HG03457 (cell line): ENCODE results near the gene ARHGEF33.

Experiments used
- ATAC-seq: cut with Tn5 transposase; IDR thresholded peaks from one replicate; pipeline ENCODE4 v1.9.1; 2021; ENCODE audit warnings: moderate number of reproducible peaks; ENCODE audit not compliant: unreplicated experiment

The ARHGEF33 gene

DNA sequence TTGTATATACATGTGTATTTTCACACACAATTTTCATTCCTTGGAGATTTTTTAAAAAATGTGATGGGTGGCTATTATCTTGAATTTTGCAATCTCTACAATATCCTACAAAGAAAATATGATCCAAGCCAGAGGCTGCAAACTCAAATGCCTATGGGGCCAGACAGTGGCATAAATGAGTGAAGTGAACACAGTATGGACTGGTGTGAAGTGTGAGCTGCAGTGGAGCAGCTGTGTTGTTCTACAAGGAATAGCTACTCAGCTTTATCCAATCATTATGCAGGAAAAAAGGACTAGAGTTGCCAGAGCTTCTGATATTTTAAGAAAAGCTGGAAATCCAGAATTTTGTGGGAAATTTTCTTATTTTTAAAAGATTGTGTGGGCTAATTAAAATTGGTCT is 62.1 kb downstream of the ARHGEF33 start:
- no peak for ATAC-seq

DNA sequence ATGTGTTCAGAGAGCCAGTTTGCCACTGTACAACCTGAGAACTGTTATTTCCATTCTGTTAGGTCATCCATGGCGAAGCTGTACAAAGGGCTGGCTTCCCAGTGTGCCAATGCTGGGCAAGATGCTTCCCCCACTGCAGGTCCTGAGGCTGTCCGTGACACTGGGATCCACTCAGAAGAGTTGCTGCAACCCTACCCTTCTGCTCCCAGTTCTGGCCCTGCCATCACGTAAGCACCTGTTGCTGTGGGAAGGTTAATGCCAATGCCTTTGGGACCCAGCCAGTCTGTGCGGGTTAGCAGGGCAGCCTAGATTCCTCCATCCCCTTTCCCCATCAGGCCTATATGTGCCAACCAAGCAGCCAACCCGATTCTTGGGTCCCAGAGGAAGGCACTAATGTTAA is 68.3 kb downstream of the ARHGEF33 start:
- no peak for ATAC-seq

- ATAC-seq: no peak
Observed at GRCh38 chr2:38959466-38959865, 69.8 kb downstream of the ARHGEF33 start.

DNA sequence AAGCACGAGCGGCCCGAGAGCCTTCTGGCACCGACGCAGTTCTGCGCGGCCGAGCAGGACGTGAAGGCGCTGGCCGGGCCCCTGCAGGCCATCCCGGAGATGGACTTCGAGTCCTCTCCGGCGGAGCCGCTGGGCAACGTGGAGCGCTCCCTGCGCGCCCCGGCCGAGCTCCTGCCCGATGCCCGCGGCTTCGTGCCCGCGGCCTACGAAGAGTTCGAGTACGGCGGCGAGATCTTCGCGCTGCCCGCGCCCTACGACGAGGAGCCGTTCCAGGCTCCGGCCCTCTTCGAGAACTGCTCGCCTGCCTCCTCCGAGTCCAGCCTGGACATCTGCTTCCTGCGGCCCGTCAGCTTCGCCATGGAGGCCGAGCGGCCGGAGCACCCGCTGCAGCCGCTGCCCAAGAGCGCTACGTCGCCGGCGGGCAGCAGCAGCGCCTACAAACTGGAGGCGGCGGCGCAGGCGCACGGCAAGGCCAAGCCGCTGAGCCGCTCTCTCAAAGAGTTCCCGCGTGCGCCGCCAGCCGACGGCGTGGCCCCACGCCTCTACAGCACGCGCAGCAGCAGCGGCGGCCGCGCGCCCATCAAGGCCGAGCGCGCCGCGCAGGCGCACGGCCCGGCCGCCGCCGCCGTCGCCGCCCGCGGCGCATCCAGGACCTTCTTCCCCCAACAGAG is 70.4 kb downstream of the ARHGEF33 start:
- peak; percentile 93 for ATAC-seq

DNA sequence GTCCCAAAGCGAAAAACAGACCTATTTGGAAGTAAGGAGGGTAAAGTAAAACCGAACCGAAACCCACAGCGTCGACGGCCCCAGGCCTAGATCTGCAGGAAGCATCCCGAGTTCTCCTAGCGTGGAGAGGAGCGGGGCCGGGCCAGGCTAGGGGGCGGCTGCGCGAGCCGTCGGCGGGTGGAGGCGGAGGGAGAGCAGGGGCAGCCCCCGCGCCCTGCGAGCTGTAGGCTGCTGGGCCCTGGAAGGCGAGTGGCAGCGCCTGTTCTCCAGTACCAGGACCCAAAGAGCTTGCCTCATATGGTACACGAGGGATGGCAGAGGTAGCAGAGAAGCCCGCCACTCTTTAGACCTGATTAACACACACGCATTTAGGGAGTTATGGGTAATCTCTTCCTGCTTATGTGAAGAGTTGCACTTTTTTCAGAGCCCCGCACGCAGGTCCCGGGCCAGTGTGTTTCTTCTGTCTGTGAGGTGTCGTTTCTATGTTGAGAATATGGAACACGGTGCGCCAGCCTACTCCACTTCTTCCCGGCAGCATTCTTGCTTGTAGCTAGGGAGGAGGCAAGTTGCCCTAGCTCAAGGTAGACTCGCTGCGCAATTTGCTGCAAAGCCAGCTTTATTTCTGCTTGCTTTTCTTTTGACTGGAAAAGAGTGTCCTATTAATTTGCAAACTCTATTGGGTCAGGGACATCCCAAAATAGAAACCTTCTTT is 71.1 kb downstream of the ARHGEF33 start:
- no peak for ATAC-seq

DNA sequence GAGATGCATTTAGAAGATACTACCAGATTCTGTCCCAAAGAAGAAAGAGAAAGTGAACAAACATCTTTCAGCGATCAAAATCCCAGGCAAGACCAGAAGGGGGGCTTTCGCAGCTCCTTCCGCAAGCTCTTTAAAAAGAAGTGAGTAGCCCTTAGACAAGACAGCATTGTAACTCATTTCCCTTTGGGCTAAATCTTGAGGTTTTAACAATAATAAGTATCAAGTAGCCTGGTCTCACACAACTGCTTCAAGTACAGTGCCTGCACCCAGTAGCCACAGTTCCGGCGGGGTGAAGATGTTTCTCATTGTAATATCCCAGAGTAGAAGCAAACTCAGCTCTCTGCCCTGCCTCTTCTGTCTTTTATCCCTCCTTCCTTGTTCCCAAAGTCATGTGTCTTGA is 76.3 kb downstream of the ARHGEF33 start:
- ATAC-seq: no peak

GRCh38 chr2:38966678-38967077 is 77.0 kb downstream of the ARHGEF33 start:
- no peak for ATAC-seq

GRCh38 chr2:38968021-38968420 is 78.3 kb downstream of the ARHGEF33 start:
- ATAC-seq: no peak

DNA sequence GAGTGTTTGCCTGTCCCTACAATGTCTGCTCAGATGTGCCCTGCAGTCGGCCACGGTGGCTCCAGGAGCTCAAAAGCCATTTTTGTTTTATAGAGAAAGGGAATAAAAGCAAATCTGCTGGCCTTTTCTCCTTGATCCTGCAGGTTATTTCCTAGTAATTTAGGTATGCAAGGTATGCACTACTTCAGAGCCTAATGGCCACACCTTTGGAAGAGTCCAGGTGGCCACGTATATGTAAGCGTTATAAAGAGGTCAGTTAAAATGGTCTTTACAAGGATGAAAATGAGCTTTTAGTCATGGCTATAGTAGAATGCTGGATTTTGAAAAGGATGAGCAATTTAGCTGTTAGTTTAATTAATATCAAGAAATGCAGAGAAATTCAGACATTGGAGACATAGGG is 81.7 kb downstream of the ARHGEF33 start:
- ATAC-seq: no peak

- ATAC-seq: no peak
Observed at GRCh38 chr2:38973266-38973665, 83.6 kb downstream of the ARHGEF33 start.

GRCh38 chr2:38975042-38975441 is 85.4 kb downstream of the ARHGEF33 start:
- no peak for ATAC-seq

DNA sequence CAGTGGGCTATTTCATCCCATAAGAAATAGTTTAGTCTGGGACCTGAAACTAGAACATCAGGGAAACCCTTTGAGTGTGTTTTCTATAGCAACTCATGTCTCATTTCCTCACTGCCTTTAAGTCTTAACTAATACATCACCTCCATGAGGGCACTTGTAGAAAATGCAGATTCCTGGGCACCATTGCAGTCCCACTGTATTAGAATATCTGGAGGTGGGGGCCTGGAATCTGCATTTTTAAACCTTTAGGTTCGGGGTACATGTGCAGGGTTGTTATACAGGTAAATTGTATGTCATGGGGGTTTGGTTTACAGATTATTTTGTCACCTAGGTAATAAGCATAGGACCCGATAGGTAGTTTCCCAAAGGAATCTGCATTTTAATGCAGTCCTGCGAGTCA is 87.4 kb downstream of the ARHGEF33 start:
- no peak for ATAC-seq

DNA sequence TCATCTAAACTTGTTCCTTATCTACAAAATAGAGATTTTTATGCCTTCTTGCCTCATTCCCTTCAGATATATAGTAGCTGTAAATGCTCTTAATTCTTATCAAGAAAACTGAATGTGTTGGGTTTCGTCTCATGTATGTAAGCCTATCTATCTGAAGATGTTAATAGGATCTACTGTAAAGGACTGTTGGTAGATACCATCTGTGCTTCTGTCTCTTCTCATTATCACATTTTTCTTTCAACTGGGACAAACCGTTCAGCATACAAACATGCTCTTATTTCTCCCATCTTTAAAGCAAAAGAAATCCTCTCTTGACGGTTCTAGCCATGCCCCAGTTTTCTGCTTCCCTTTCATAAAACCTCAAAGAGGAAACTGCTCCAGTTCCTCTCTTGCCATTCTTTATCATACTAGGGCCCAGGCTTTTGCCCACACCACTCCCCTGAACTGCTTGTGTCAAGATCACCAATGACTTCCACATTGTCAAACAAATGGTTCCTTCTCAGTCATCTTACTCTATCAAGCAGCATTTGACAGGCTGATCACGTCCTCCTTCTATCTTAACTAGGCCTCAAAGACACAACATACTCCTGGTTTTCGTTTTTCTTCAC is 88.7 kb downstream of the ARHGEF33 start:
- no peak for ATAC-seq

DNA sequence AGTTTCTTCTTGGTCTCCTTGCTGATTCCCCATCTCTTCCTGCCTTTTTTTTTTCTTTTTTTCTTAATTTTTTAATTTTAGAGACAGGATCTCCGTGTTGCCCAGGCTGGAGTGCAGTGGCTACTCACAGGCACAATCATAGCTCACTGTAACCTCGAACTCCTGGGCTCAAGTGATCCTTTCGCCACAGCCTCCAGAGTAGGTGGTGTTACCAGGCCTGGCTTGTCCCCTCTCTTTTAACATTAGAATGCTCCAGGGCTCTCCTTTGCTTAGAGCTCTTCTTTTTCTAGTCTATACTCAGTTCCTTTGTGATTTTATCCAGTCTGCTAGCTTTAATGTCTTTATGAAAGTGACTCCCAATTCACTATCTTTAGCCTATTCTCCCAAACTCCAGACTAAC is 89.2 kb downstream of the ARHGEF33 start:
- no peak for ATAC-seq

DNA sequence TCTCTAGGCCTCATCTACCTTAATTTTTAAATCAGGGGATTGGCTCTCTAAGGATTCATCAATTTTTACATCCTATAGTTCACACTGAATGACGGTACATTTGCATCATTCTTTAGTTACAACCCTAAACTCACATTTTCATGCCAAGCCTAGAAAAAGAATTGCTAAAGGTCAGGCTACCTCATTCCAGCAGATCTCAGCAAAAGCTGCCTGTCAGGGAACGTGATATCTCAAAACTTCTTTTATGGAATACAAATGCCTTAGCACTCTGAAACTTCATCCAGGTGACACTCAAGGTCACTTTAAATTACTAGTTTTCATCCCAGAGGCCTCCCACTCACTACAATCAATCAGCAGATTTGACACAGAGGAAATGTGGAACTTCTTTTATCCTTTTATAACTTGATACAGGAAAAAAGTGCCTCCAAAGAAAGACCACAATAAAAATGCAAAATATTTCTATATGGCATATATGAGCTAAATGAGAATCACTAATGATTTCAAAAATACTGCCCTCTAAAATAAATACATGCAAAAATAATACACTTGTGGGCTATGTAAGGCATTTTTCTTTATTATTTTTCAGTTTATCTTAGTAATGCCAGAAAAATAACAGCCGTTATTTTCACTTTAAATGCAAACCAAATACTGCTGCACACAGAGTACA is 91.5 kb downstream of the ARHGEF33 start:
- no peak for ATAC-seq

GRCh38 chr2:38981670-38982357 is 92.1 kb downstream of the ARHGEF33 start:
- ATAC-seq: no peak

DNA sequence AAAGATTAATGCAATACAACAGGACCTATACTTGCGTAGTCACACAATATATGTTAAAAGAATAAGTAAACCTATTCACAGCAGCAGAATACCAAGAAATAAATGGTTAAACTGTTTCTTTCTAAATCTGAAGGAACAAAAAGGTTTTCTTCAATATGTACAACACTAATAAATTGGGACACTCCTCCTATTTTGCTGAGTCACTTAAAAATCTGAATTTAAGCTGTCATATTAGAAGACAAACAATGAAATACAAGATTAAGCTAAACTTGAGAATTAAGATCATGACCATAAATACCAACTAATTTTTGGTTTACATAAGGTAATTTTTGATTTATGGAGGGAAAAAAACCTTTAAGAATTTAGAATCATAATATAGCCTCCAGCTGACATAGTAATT is 92.8 kb downstream of the ARHGEF33 start:
- ATAC-seq: no peak

- ATAC-seq: no peak
Observed at GRCh38 chr2:38988716-38989115, 99.0 kb downstream of the ARHGEF33 start.

DNA sequence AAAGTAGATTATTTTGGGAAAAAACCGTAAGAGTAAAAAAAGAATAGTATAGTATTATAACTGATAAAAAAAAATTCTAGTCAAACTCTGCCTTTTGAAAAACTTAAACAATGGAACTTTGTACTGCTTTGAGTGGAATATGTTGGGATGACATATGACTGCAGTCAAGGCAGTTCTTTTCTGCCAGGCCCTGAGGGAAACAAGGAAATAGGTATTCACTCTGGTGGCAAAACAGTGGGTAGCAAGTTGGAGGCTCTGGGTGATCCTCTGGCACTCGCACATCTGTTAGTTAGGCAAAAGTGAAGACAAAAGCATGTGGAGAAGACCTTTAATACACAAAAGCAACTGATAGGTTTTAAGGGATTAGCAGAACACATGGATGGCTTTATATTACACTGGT is 102.2 kb downstream of the ARHGEF33 start:
- ATAC-seq: no peak

DNA sequence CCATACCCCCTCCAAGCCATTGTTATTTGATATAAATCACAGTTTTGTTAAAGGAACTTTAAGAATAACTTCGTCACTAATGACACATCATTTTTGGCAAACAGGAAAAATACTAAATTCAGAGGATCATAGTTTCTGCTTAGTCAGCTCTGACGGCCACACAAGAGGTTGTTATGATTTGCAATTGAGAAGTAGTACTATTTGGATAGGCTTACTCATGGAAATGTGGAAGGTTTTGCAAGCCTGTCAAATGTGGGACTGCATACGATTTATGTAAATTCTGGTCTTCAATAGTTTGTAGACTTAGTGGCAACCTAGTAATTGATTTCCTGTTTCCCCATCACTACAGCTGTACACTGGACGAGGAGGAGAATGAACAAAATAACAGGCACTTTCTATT is 108.1 kb downstream of the ARHGEF33 start:
- no peak for ATAC-seq

GRCh38 chr2:39000552-39000951 is 110.9 kb downstream of the ARHGEF33 start:
- ATAC-seq: no peak
